GM19238 (cell line): ENCODE data around the gene ZNF260.
A peak's percentile ranks its signal among the peaks of the same experiment; 100 is the strongest.

Experiments used
- DNase-seq: peaks from one replicate; pipeline ENCODE4 v3.0.0; 2011; ENCODE audit warnings: low spot score; ENCODE audit not compliant: insufficient read length

Gene ZNF260

DNA sequence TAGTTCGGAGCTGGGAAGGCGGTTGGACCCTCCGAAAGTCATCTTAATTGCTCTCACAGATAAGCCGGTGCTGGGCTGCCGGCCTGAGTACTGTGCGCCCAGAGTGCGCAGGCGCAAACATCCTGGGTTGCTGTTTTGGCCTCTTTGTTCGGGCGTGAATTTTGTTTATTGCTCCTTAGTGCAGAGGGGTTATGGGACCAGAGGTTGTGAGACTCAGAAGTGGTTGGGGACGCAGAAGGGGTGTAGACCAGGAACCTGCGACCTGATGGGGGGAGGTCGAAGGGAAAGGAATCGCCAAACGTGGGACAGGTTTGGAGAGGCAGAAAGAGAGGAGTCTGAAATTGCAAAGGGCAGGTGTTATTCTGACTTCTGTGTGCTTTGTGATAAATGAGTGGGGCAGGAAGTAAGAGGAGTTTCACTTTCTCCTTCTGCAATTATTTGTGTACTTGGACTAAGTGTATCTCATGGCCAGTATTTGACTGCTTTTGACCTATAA is 38.1 kb downstream of the ZNF260 start:
- DNase-seq, result peak; percentile 61

GRCh38 chr19:36489118-36489919 is 38.8 kb downstream of the ZNF260 start, which contains the start of gene ZNF566:
Gene ZNF566 (minus strand): TSS chr19:36489561. CDS start chr19:36476557, 13,004 bp downstream.
- peak; percentile 92 for DNase-seq

- DNase-seq, result peak; percentile 13
These were observed 39.3 kb downstream of the ZNF260 start for GRCh38 chr19:36488846-36489117.

- no peak for DNase-seq
These were observed 39.8 kb downstream of the ZNF260 start for GRCh38 chr19:36488118-36488845.

DNA sequence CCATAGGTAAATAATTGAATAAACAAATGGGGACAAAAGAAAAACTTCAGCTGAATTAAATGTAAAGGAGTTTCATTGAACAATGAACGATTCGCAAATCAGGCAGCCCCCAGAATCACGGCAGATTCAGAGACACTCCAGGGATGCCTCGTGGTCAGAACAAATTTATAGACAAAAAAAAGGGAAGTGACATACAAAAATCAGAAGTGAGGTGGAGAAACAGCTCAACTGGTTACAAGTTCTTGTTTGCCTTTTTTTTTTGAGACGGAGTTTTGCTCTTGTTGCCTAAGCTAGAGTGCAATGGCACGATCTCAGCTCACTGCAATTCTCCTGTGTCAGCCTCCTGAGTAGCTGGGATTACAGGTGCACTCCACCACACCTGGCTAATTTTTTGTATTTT is 44.4 kb downstream of the ZNF260 start:
- no peak for DNase-seq

- DNase-seq, result no peak
These were observed 45.2 kb downstream of the ZNF260 start for GRCh38 chr19:36482876-36483275.
